Prostate gland (tissue), 2 donors: ENCODE measurements around the gene RASAL2. TPM values are rescaled to one million over a fixed set of nuclear protein-coding genes. Genes with fewer than 3 reads are reported as not detected.

ENCODE experiments used
- DNase-seq: peaks from one replicate; pipeline ENCODE4 v3.0.0-alpha.2; 2019; ENCODE audit warnings: low spot score
- H3K27ac ChIP-seq, 2 donors: fragments of 200-600 bp; sonication (generic); 2 replicates each; pipeline ENCODE4 v1.5.1; 2017 to 2019
- H3K27me3 ChIP-seq: fragments of 200-600 bp; sonication (generic); replicated peaks from 2 replicates; pipeline ENCODE4 v1.5.1; 2019; ENCODE audit not compliant: insufficient read depth
- H3K36me3 ChIP-seq, 2 donors: fragments of 200-600 bp; sonication (generic); 1 replicate in 1 of 2; 2 replicates in 1 of 2; pipeline versions ENCODE4 v1.5.1 to v1.8.1; 2017 to 2019
- H3K4me1 ChIP-seq: fragments of 200-600 bp; sonication (generic); replicated peaks from 2 replicates; pipeline ENCODE4 v1.5.1; 2019
- H3K4me3 ChIP-seq, 2 donors: fragments of 200-600 bp; sonication (generic); 2 replicates each; pipeline ENCODE4 v1.5.1; 2017 to 2019
- H3K9me3 ChIP-seq: fragments of 200-600 bp; sonication (generic); 2 replicates; pipeline ENCODE4 v1.5.1; 2017
- POLR2A ChIP-seq: fragments of 450-650 bp; IDR thresholded peaks from one replicate; pipeline ENCODE4 v1.6.1; 2016; ENCODE audit warnings: antibody characterized with exemption, mild to moderate bottlenecking
- POLR2AphosphoS5 ChIP-seq: sonication (generic); formaldehyde crosslinking; IDR thresholded peaks from one replicate; pipeline ENCODE4 v1.6.1; 2017; ENCODE audit warnings: antibody characterized with exemption
- WGBS: methylation state at CpG from one replicate; pipeline ENCODE4 v1.1.5; 2018; 5-methylcytosine and 5-hydroxymethylcytosine counted together
- intact Hi-C: fragments of 100-400 bp; cut with DNase I; formaldehyde crosslinking; loops from one replicate; pipeline ENCODE4 v1.14.2; 2022
- total RNA-seq, 2 donors: library from RNA; depleted of rRNA; stranded (reverse); fragments of >200 nt; gene quantifications; one replicate each; pipeline ENCODE4 v1.1.0, GENCODE V29; 2016
- TF ChIP-seq, protein P1 (sequence below), 4 experiments: fragments of 200-600 bp in 2 of 4; fragments of 450-650 bp in 2 of 4; sonication (generic) in 2 of 4; IDR thresholded peaks; 1 replicate in 3 of 4; 2 replicates in 1 of 4; pipeline ENCODE4 v1.5.1; 2016 to 2019; ENCODE audit warnings: antibody characterized with exemption in 4 of 4, mild to moderate bottlenecking in 2 of 4, moderate library complexity in 2 of 4

Gene RASAL2
- total RNA-seq, 2 donors from 2014 or later: 9.2 to 36.9 TPM

DNA sequence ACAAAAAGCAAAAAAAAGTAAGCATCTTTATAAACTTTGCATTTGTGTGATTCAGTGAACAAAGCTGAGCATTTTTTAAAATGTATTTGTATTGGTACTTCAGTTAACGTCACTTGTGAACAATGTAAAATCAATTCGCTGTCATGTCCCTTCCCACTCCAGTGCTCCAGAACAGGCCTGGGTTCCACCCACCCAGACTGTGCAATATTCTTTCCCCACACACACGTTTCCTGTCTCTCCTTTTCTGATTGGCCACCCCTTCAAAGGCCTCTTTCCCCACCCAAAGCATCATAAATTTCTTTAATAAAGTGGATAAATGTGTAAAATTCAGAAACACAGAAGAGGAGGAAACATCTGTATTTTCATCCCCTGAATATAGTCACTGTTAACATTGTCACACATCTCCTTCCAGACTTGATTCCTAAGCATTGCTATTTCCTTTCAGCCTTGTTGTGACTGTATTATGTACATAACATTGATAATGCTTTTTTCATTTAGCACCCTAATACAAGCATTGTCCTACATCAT lies 390.9 kb downstream of the RASAL2 start:
- Histone ChIP-seq H3K27me3 (no peaks in the 10 kb centered on the region), H3K4me3 (no peak overlapping the region), H3K4me1 (no peaks in the 10 kb centered on the region), H3K36me3 (no peaks in the 10 kb centered on the region), H3K27ac (no peak overlapping the region), H3K9me3 (no peaks in the 10 kb centered on the region)
- 71% methylated on average over 3 of the region's 3 CpGs for WGBS
- intact Hi-C loops: no loop called here
- TF ChIP-seq POLR2A: no peak
- DNase-seq: no peak

DNA sequence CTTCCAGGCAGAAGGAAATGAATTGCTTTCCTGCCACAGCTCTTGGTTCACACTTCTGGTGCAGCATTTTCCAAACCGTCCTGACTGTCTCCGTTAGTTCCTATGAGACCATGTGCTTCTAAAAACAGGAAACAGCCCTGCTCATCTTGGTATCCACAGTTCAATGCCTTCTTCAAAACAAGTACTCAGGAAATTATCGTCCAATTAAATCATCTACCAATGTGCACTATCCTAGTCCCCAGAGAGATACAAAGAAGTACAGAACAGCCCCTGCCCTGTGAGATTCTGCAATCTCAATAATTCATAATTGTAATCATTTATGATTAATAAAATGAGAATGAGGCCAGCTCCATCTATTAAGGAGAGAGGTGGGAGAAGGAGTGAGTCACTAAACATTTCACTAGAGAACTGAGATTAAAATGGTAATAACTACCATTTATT lies 391.7 kb downstream of the RASAL2 start:
- Histone ChIP-seq H3K27me3 (no peaks in the 10 kb centered on the region), H3K36me3 (no peaks in the 10 kb centered on the region), H3K9me3 (no peaks in the 10 kb centered on the region), H3K4me3 (no peak overlapping the region), H3K27ac (no peak overlapping the region), H3K4me1 (no peaks in the 10 kb centered on the region)
- intact Hi-C loops: no loop called here
- no peak for TF ChIP-seq POLR2AphosphoS5
- TF ChIP-seq, protein P1, sequence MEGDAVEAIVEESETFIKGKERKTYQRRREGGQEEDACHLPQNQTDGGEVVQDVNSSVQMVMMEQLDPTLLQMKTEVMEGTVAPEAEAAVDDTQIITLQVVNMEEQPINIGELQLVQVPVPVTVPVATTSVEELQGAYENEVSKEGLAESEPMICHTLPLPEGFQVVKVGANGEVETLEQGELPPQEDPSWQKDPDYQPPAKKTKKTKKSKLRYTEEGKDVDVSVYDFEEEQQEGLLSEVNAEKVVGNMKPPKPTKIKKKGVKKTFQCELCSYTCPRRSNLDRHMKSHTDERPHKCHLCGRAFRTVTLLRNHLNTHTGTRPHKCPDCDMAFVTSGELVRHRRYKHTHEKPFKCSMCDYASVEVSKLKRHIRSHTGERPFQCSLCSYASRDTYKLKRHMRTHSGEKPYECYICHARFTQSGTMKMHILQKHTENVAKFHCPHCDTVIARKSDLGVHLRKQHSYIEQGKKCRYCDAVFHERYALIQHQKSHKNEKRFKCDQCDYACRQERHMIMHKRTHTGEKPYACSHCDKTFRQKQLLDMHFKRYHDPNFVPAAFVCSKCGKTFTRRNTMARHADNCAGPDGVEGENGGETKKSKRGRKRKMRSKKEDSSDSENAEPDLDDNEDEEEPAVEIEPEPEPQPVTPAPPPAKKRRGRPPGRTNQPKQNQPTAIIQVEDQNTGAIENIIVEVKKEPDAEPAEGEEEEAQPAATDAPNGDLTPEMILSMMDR (IDR thresholded peaks at IDR 0.05): no peak
- TF ChIP-seq POLR2A: no peak
- DNase-seq: no peak
- 40% methylated on average over 3 of the region's 3 CpGs for WGBS

DNA sequence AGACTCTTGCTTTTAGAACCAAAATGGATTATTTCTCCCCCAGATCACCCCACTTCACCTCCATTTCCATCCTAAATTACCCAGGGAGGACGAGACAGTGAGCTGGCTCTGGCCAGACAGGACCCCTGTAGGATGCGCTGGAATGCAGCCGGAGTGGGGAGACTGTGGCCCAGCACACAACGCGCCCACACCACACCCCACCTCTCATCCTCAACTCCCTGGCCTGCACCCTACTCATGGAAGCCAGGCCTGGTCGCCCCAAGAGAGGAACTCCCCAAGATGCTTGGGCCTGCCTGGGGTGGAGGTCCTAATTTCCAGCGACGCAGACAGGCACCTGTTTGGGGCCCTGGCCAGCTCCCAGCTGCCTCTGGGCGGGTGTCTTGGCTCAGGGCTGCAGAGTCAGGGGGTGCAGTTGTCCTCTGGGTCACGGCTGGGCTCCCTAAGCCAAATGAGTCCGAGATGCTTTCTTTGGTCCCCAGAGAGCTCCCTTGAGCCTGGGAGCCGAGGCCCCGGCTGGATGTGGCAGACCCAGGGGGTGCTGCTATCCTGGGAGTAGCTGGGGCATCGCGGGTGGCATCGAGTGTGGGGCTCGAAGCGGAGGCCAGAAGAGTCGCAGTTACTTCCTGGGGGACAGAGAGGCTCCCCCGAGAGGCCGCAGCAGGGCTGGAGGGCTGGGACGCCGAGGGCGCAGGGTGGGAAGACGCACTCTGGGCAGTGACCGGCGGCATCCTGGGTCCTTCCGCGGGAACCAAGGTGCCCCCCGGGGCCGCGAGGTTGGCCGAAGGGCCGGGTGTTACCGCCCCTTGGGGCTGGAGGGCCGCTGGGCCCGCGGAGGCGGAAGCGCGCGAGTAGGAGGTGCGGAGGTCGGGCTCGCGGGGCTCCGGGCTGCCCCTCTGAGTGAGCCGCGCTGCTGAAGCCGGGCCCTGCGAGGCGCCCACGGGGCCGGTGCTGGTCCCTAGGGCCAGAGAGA lies 392.5 kb downstream of the RASAL2 start:
- Histone ChIP-seq H3K4me1 (no peaks in the 10 kb centered on the region), H3K36me3 (no peaks in the 10 kb centered on the region), H3K27me3 (no peaks in the 10 kb centered on the region), H3K9me3 (no peaks in the 10 kb centered on the region), H3K27ac (no peak overlapping the region), H3K4me3 (peak overlapping the region in 1 of 2 donors; percentile 11)
- no peak for TF ChIP-seq POLR2AphosphoS5
- TF ChIP-seq POLR2A: no peak
- TF ChIP-seq, protein P1 (IDR thresholded peaks at IDR 0.05): no peak
- 33% methylated on average over 49 of the region's 54 CpGs for WGBS
- intact Hi-C loops: no loop called here
- DNase-seq: no peak

- no peaks in the 10 kb centered on the region for H3K9me3 ChIP-seq
- H3K4me3 ChIP-seq: peak overlapping the region in 1 of 2 donors; percentile 11
- no peak for DNase-seq
- WGBS: 49% methylated on average over 17 of the region's 20 CpGs
- H3K36me3 ChIP-seq: no peaks in the 10 kb centered on the region
- TF ChIP-seq POLR2AphosphoS5 (no peak), POLR2A (no peak)
- TF ChIP-seq, protein P1 (IDR thresholded peaks at IDR 0.05): no peak
- no peaks in the 10 kb centered on the region for H3K27me3 ChIP-seq
- H3K27ac ChIP-seq: no peak overlapping the region
- H3K4me1 ChIP-seq: no peaks in the 10 kb centered on the region
- intact Hi-C loops: no loop called here
Measured at GRCh38 chr1:178487070-178487615, 393.2 kb downstream of the RASAL2 start.

DNA sequence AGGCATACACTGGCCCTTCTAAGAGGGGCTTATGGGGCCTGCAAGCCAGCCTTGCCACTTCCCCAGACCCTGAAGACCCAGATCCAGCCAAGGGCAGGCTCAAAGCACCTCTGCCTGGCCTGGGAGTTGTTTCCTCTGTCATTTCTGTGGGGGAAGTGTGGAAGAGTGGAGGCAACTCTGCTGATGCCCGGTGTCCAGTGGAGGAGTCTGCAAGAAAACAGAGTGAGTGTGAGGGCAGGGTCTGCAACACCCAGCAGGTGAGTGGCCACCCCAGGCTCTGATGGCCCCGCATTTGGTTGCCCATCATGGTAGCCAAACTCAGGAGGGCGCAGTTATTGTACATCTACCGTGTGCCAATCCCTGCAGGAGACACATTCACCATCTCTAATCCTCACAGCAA lies 394.5 kb downstream of the RASAL2 start:
- 93% methylated on average over 4 of the region's 4 CpGs for WGBS
- TF ChIP-seq, protein P1 (IDR thresholded peaks at IDR 0.05): no peak
- TF ChIP-seq POLR2A (no peak), POLR2AphosphoS5 (no peak)
- intact Hi-C loops: no loop called here
- H3K27me3 ChIP-seq: no peaks in the 10 kb centered on the region
- no peak overlapping the region for H3K4me3 ChIP-seq
- no peak for DNase-seq
- no peaks in the 10 kb centered on the region for H3K36me3 ChIP-seq
- no peaks in the 10 kb centered on the region for H3K9me3 ChIP-seq
- no peaks in the 10 kb centered on the region for H3K4me1 ChIP-seq
- H3K27ac ChIP-seq: no peak overlapping the region
